K562 (cell line): ENCODE data around the gene MICAL2. TPM values are rescaled to one million over a fixed set of nuclear protein-coding genes. Genes with fewer than 3 reads are reported as not detected.

Experiments used
- ATAC-seq: fragments of 200-7000 bp; cut with Tn5 transposase; 3 replicates; pipeline ENCODE4 v1.9.1; 2020; ENCODE audit warnings: moderate library complexity
- BruUV-seq: library from RNA; stranded (reverse); fragments of 400-500 nt; replicated peaks from 2 replicates; lab custom pipeline; 2021; lab: Mats Ljungman, UMichigan
- CTCF ChIA-PET: fragments of 300-600 bp; formaldehyde crosslinking; extraction: SDS; loops from one replicate; lab custom pipeline; 2021; ENCODE audit warnings: low intra/inter-chr PET ratio; lab: Yijun Ruan, JAX
- POLR2A ChIA-PET: fragments of 300-600, 350-650 bp; sonication (Branson Sonifier 250); formaldehyde crosslinking; extraction: SDS; loops from one replicate; lab custom pipeline; 2021; ENCODE audit warnings: antibody characterized with exemption, inconsistent platforms; lab: Yijun Ruan, JAX
- DNase-seq, 4 experiments: peaks; one replicate each; pipeline versions ENCODE4 v3.0.0 to v3.0.0-alpha.2; 2011 to 2018; ENCODE audit warnings: low spot score in 3 of 4, mixed read lengths in 3 of 4; ENCODE audit errors: extremely low read depth in 1 of 4
- FAIRE-seq: peaks from 2 replicates; lab custom pipeline; 2011; peaks lifted over from hg19 to GRCh38; lab: Jason Lieb, UNC
- H2AFZ ChIP-seq: 2 replicates; pipeline ENCODE4 v1.6.0; 2011; ENCODE audit warnings: low read depth, low read length, control low read depth, inconsistent platforms
- H3K27ac ChIP-seq: fragments of 200-600 bp; 3 replicates; pipeline ENCODE4 v1.8.0; 2011; ENCODE audit warnings: low read depth, mild to moderate bottlenecking, control low read depth, inconsistent platforms, low read length, moderate library complexity, mixed read lengths; ENCODE audit errors: extremely low read depth
- H3K27me3 ChIP-seq, 2 experiments: fragments of 300-600 bp in 1 of 2; 2 replicates in 1 of 2; 3 replicates in 1 of 2; pipeline versions ENCODE4 v1.6.0 to v1.8.0; 2011; ENCODE audit warnings: inconsistent platforms in 2 of 2, low read length in 2 of 2, mild to moderate bottlenecking in 1 of 2, mixed read lengths in 1 of 2, moderate library complexity in 1 of 2; ENCODE audit not compliant: control insufficient read depth in 2 of 2, insufficient read depth in 2 of 2
- H3K36me3 ChIP-seq: fragments of 300-600 bp; 3 replicates; pipeline ENCODE4 v1.8.0; 2011; ENCODE audit warnings: mild to moderate bottlenecking, low read length, inconsistent platforms; ENCODE audit not compliant: control insufficient read depth, insufficient read depth
- H3K4me1 ChIP-seq, 2 experiments: fragments of 200-600 bp in 1 of 2; replicated peaks in 1 of 2; 2 replicates in 1 of 2; 3 replicates in 1 of 2; pipeline versions ENCODE4 v1.5.1 to v1.8.0; 2011; ENCODE audit warnings: inconsistent platforms in 2 of 2, low read length in 2 of 2, mild to moderate bottlenecking in 1 of 2, mixed read lengths in 1 of 2, moderate library complexity in 1 of 2; ENCODE audit not compliant: control insufficient read depth in 2 of 2, insufficient read depth in 2 of 2
- H3K4me2 ChIP-seq: 2 replicates; pipeline ENCODE4 v1.6.1; 2011; ENCODE audit warnings: low read length, control low read depth, inconsistent platforms, mixed read lengths; ENCODE audit not compliant: insufficient read depth
- H3K4me3 ChIP-seq: fragments of 200-600 bp; sonication (generic), shearing (Covaris generic); 2 replicates; pipeline ENCODE4 v1.5.1; 2016; ENCODE audit warnings: control low read depth, inconsistent platforms
- H3K79me2 ChIP-seq: fragments of 200-600 bp; 3 replicates; pipeline ENCODE4 v1.8.0; 2011; ENCODE audit warnings: low read length, inconsistent platforms; ENCODE audit not compliant: control insufficient read depth, insufficient read depth
- H3K9ac ChIP-seq, 2 experiments: 2 replicates each; pipeline versions ENCODE4 v1.6.0 to v1.6.1; 2011; ENCODE audit warnings: low read depth in 2 of 2, low read length in 2 of 2, control low read depth in 1 of 2, inconsistent platforms in 1 of 2, mild to moderate bottlenecking in 1 of 2, mixed read lengths in 1 of 2; ENCODE audit not compliant: insufficient read depth in 1 of 2
- H3K9me1 ChIP-seq: one replicate; pipeline ENCODE4 v1.6.0; 2011; ENCODE audit warnings: inconsistent platforms, mild to moderate bottlenecking, low read length, moderate library complexity; ENCODE audit not compliant: control insufficient read depth, insufficient read depth
- H3K9me3 ChIP-seq: replicated peaks from 2 replicates; pipeline ENCODE4 v1.5.1; 2011; ENCODE audit warnings: low read depth, low read length, inconsistent platforms; ENCODE audit not compliant: control insufficient read depth, insufficient read depth
- H4K20me1 ChIP-seq: replicated peaks from 2 replicates; pipeline ENCODE4 v1.6.1; 2011; ENCODE audit warnings: low read length, inconsistent platforms, mixed read lengths; ENCODE audit not compliant: control insufficient read depth, insufficient read depth
- BRF1 ChIP-seq: IDR thresholded peaks from 3 replicates; pipeline ENCODE4 v1.6.1; 2011; ENCODE audit warnings: borderline replicate concordance, mild to moderate bottlenecking; ENCODE audit not compliant: insufficient read length; ENCODE audit errors: extremely low read depth
- ETS2 ChIP-seq: IDR thresholded peaks from 2 replicates; pipeline ENCODE4 v1.6.1; 2016; ENCODE audit warnings: borderline replicate concordance, missing genetic modification characterization, mild to moderate bottlenecking, moderate library complexity, missing compliant biosample characterization; ENCODE audit not compliant: poor library complexity, severe bottlenecking
- MEIS2 ChIP-seq: fragments of 450-650 bp; IDR thresholded peaks from 2 replicates; pipeline ENCODE4 v1.6.1; 2014; ENCODE audit warnings: mild to moderate bottlenecking; ENCODE audit not compliant: partially characterized antibody
- NFIC ChIP-seq: fragments of 450-650 bp; IDR thresholded peaks from 2 replicates; pipeline ENCODE4 v1.6.1; 2017; ENCODE audit warnings: mild to moderate bottlenecking, inconsistent platforms
- POLR2G ChIP-seq: fragments of 200-400 bp; formaldehyde crosslinking; IDR thresholded peaks from 2 replicates; pipeline ENCODE4 v1.6.1; 2017; ENCODE audit warnings: low read depth, mild to moderate bottlenecking, antibody characterized with exemption, low read length, moderate library complexity
- SMAD1 ChIP-seq: fragments of 150-350 bp; IDR thresholded peaks from 2 replicates; pipeline ENCODE4 v1.6.1; 2014; ENCODE audit warnings: low read length, low read depth; ENCODE audit not compliant: partially characterized antibody
- SMARCA5 ChIP-seq: fragments of 450-650 bp; IDR thresholded peaks from 2 replicates; pipeline ENCODE4 v1.6.1; 2016
- TEAD1 ChIP-seq, 2 experiments: fragments of 450-650 bp in 1 of 2; sonication (generic) in 1 of 2; formaldehyde crosslinking; IDR thresholded peaks; 2 replicates each; pipeline versions ENCODE4 v1.4.0 to v1.8.0; 2020 to 2022; ENCODE audit warnings: mild to moderate bottlenecking in 2 of 2, missing genetic modification reagents in 1 of 2
- THAP7 ChIP-seq: fragments of 250-450 bp; sonication (Bioruptor Pico); IDR thresholded peaks from 2 replicates; pipeline ENCODE4 v1.5.0; 2021
- TRIM28 ChIP-seq: fragments of 450-650 bp; IDR thresholded peaks from 2 replicates; pipeline ENCODE4 v1.6.1; 2017
- ZNF696 ChIP-seq: fragments of 250-450 bp; sonication (Bioruptor Pico); conservative IDR thresholded peaks from 2 replicates; pipeline ENCODE4 v1.4.0; 2020; ENCODE audit warnings: mild to moderate bottlenecking, moderate library complexity
- WGBS: fragments of 100-300 bp; shearing (Covaris generic); methylation state at CpG from one replicate; pipeline ENCODE4 v1.1.6; 2016; ENCODE audit warnings: low coverage, mixed read lengths; ENCODE audit not compliant: insufficient coverage; ENCODE audit errors: missing lambda C conversion rate; 5-methylcytosine and 5-hydroxymethylcytosine counted together
- in situ Hi-C: fragments of 300-500 bp; cut with MboI; formaldehyde crosslinking; loops from 4 replicates; pipeline ENCODE4 v1.15.0; 2018; ENCODE audit warnings: inconsistent platforms, mixed read lengths
- intact Hi-C: fragments of 100-400 bp; cut with micrococcal nuclease; formaldehyde crosslinking; loops from 2 replicates; pipeline ENCODE4 v1.14.2; 2022
- polyA plus RNA-seq, 8 experiments: library from polyadenylated mRNA; depleted of rRNA in 4 of 8; stranded (reverse) in 5 of 8; unstranded in 3 of 8; fragments of >200 nt; fragmentation: Nextera tagmentation in 2 of 8; fragmentation: Illumina TruSeq in 1 of 8; extraction: Ambion mirVana in 2 of 8; extraction: Trizol in 1 of 8; gene quantifications; 2 replicates each; pipeline versions ENCODE4 v1.2.1 to v1.2.3, GENCODE V29; 2011 to 2014; ENCODE audit warnings: inconsistent platforms in 1 of 8, missing spikeins in 1 of 8
- total RNA-seq, 7 experiments: library from RNA; depleted of rRNA in 6 of 7; stranded (reverse); fragments of >200 nt in 6 of 7; fragmentation: Illumina TruSeq in 2 of 7; extraction: Trizol in 2 of 7; gene quantifications; 2 replicates each; pipeline versions ENCODE4 v1.2.1 to v1.2.3, GENCODE V29; 2011 to 2021; ENCODE audit warnings: low replicate concordance in 1 of 7

The MICAL2 gene
- total and polyA plus RNA-seq, 9 of the 15 experiments (the other 6 are each of a cell fraction or from before 2014, with no cell fraction given) = 4.7 to 64.2 (median 33.6) TPM

GRCh38 chr11:12246989-12247388, 136.6 kb downstream of the MICAL2 start:
- in situ Hi-C loops = no loop called here
- no peak overlapping the region for H2AFZ ChIP-seq
- intact Hi-C loops = no loop called here
- WGBS = 87% methylated on average over 4 of the region's 4 CpGs
- DNase-seq (no peak), FAIRE-seq (no peak), ATAC-seq (no peak)
- H3K9me3 ChIP-seq = no peaks in the 10 kb centered on the region
- no peaks in the 10 kb centered on the region for H3K9me1 ChIP-seq
- H3K79me2 ChIP-seq = no peaks in the 10 kb centered on the region
- TF ChIP-seq NFIC = no peak
- TF ChIP-seq SMARCA5 = no peak
- TF ChIP-seq THAP7 = no peak
- TF ChIP-seq POLR2G = no peak
- TF ChIP-seq BRF1 = no peak
- TF ChIP-seq TRIM28 = no peak
- TF ChIP-seq ETS2 (tag) = no peak
- no peak for TF ChIP-seq ZNF696 (CRISPR knock-in tag)
- TF ChIP-seq SMAD1 = no peak
- TF ChIP-seq TEAD1 (CRISPR knock-in tag; IDR thresholded peaks at IDR 0.05) = no peak
- TF ChIP-seq MEIS2 = no peak
- H3K4me3 ChIP-seq = no peak overlapping the region
- POLR2A ChIA-PET = interaction anchor here (0.6 to 1.1 kb wide), 3 partner anchors 11 to 16 kb away, joined by 3 to 4 read pairs (median 3); no protein-coding TSS in a partner anchor
- no peak overlapping the region for H3K4me2 ChIP-seq
- no peak overlapping the region for H3K27ac ChIP-seq
- H3K27me3 ChIP-seq = no peaks in the 10 kb centered on the region
- CTCF ChIA-PET = no interaction called here
- BruUV-seq = no TSS peak
- peaks cover 12 to 16% of the 10 kb centered on the region in 2 experiments; a peak in 4 of 5 replicates for H3K4me1 ChIP-seq
- H4K20me1 ChIP-seq = no peaks in the 10 kb centered on the region
- H3K36me3 ChIP-seq = peaks cover 12% of the 10 kb centered on the region; the same call in 2 of the 3 replicates
- H3K9ac ChIP-seq = no peak overlapping the region
